ENCODE data around the gene MBD6.

The MBD6 gene

GRCh38 chr12:57528831-57529555, 6.4 kb downstream of the MBD6 start:
- DNase-seq (ENCODE audit: low read depth): no peak

GRCh38 chr12:57529831-57530230, 7.2 kb downstream of the MBD6 start:
- DNase-seq (ENCODE audit: low read depth): no peak

- DNase-seq (ENCODE audit: low read depth): no peak
Observed at GRCh38 chr12:57530396-57531142, 7.9 kb downstream of the MBD6 start.

DNA sequence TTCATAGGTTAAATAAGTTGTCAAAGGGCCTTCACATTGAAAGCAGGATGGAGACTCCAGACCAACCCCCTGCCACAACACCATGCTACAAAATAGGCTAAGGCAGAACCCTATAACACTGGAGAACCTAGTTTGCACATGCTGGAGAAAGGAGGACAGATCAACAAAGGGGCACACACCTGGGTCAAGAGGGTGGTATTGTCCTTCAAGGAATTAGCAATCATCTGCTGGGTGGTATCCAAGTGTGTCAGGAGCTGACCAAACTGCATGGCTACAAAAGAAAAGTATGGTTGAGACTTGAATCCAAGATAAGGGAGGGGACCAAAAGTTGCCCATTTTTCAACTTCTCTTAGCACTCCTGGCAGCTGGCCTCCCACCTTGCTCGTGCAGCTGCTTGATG, 9.2 kb downstream of the MBD6 start:
- DNase-seq (ENCODE audit: low read depth): no peak

DNA sequence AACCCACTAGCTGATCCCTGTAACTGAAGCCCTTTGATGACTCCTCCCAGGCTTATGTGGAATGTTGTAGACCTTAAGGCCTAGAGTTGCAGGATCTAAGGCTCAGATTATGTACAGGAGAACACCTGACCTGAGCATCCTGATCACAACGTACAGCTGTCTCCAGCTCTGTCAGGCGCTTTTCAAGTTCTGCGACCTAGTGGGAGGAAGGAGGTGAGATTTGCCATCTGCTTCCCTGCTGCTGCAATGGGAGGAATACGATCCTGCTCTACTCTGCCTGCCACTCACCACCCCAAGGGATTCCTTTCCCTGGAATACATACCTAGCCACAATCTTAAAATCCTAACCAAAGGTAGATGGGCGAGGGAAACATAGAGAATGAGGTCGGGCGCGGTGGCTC, 10.5 kb downstream of the MBD6 start:
- DNase-seq (ENCODE audit: low read depth): no peak

DNA sequence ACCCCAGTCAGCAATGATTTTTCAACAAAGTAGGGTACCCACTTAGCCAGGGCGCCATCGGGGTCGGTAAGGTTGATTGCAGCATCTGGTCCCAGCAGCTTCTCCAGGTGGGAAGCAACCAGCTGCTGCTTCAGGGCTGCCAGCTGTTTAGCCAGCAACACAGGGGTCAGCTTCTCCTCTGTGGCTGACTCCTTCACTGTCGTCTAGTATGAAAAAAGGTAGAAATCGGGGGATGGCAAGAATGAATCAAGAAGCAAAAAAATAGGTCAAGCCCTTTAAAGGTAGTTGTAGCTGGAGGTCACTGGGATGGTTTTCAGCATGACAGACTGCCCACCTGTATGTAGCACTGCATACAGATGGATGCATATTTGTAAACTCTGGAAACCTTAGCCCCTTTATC, 11.6 kb downstream of the MBD6 start:
- no peak for DNase-seq (ENCODE audit: low read depth)

DNA sequence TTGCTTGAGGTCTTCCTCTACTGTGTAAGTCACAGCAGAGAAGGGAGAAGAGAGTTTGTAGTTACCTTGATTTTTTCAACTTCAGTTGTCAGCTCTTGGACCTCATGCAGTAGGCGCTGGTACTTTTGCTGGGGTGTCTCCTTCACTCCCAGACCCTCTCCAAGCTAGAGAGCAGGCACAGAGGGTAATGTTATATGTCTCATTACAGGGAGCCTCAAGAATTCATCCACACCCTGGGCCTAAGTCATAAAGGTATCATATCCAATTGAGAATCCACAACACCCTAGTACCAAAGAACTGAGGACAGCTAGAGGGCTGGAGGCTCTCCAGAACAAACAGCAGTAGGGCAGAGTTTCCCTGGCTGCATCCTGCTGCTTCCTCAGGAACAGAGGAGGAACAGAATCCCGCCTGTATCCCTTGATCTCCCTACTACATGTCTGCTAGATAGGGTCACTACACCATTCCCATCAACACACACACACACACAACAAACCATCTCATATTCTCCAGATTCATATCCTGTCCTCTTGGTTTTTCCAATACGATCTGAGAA, 12.4 kb downstream of the MBD6 start:
- no peak for DNase-seq (ENCODE audit: low read depth)

- no peak for DNase-seq (ENCODE audit: low read depth)
Observed at GRCh38 chr12:57535764-57536596, 13.4 kb downstream of the MBD6 start.

- no peak for DNase-seq (ENCODE audit: low read depth)
Observed at GRCh38 chr12:57536597-57536942, 13.9 kb downstream of the MBD6 start.

DNA sequence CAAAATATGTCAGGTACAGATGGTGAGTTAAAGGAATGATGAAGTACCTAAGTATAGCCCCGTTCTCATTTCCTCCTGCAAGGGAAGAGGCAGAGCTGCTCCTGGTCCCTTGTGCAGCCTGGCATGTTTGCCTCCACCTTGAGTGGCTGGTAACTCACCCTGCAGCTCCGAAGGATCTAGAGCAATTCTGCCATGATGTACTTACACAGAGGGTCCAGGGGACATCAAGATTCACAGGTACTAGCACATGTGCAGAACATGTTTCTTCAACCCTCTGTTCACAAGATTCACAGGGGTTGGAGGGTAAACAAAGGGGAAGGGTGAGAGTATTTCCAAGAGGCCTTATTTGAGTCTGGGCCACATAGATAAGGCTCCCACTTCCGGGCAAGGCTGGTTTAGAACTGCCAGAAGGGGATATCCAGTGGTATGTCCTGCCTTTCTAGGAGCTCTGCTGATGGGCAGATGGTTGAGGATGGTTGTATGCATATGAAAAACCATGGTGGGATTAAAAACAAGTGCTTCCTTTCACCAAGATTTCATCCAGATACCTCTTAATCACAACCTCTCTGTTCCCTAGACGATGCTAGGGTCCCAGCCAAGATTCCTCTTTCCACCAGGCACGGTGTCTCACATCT, 16.6 kb downstream of the MBD6 start:
- DNase-seq (ENCODE audit: low read depth): no peak

DNA sequence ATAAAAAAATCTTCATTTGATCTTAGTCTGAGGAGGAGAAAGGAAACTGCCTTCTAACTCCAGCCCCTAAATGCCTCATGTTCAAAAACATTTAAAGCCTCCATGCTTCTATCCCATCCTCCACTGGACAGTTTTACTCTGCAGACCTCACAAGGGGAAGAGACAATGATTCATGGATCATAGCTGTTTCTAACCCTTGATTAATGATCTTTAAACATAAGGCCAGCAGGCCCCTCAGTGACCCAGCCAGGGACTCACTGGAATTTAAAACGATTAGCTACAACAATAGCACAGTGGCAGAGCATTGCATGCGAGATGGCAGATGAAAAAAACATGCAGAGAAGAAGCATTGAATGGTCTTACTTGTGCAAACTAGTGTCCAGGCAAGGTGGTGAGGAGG, 18.4 kb downstream of the MBD6 start:
- DNase-seq (ENCODE audit: low read depth): no peak

DNA sequence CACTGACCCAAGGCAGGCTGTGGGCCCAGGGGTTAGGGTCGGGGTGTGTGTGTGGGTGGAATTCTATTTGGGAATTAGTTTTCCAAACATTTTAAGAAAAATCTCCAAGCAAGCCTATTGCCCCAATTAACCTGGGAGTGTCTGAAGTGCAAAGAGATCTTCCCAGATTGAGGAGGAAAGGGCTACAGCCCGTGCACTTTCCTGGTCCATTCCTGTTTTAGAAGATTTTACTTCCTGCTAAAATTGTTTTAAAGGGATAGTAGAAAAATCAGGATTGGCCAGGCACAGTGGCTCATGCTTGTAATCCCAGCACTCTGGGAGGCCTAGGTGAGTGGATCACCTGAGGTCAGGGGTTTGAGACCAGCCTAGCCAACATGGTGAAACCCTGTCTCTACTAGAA, 19.1 kb downstream of the MBD6 start:
- DNase-seq (ENCODE audit: low read depth): no peak

DNA sequence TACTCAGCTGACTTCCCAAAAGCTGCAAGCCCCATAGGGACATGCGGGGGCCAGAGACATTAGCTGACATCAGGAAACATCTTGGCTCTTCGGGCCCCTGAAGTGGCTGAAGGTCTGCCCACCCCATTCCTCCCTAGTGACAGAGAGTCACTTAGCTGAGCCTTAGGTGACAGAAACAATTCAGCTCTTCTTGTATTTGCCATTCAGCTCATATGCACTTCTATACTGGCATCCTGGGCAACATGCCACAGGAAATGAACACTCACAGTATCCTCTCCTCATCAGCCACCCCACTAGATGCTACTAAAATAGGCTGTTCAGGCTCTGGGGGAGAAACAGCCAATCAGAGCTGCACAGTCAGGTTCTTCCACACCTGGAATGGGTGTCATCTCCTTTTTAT, 21.0 kb downstream of the MBD6 start:
- DNase-seq (ENCODE audit: low read depth): no peak

GRCh38 chr12:57545809-57546437, 23.3 kb downstream of the MBD6 start:
- no peak for DNase-seq (ENCODE audit: low read depth)

- peak; percentile 92 for DNase-seq (ENCODE audit: low read depth)
Observed at GRCh38 chr12:57546438-57547287, 24.0 kb downstream of the MBD6 start, which contains the start of gene DCTN2. TSS of gene DCTN2 (minus strand) at chr12:57547192. CDS start at chr12:57547063, 129 bp downstream.

- no peak for DNase-seq (ENCODE audit: low read depth)
Observed at GRCh38 chr12:57547288-57548012, 24.8 kb downstream of the MBD6 start.

DNA sequence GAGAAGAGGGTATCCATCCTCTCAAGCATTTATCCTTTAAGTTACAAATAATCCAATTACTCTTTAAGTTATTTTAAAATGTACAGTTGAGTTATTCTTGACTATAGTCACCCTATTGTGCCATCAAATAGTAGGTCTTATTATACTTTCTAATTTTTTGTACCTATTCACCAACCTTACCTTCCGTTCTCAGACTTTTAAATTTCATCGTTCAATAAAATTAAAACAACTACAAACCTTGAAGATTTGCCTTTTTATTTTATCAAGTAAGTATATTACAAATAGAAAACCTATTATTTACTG, 25.3 kb downstream of the MBD6 start:
- no peak for DNase-seq (ENCODE audit: low read depth)

GRCh38 chr12:57548488-57548887, 25.9 kb downstream of the MBD6 start:
- DNase-seq (ENCODE audit: low read depth): no peak

- no peak for DNase-seq (ENCODE audit: low read depth)
Observed at GRCh38 chr12:57549203-57549908, 26.7 kb downstream of the MBD6 start.
